K562 (cell line): ENCODE results near the gene RCSD1. TPM values are rescaled to one million over a fixed set of nuclear protein-coding genes. Genes with fewer than 3 reads are reported as not detected.

Experiments
- ATAC-seq: fragments of 200-7000 bp; cut with Tn5 transposase; 3 replicates; pipeline ENCODE4 v1.9.1; 2020; ENCODE audit warnings: moderate library complexity
- BruUV-seq: library from RNA; stranded (reverse); fragments of 400-500 nt; replicated peaks from 2 replicates; lab custom pipeline; 2021; lab: Mats Ljungman, UMichigan
- CTCF ChIA-PET: fragments of 300-600 bp; formaldehyde crosslinking; extraction: SDS; loops from one replicate; lab custom pipeline; 2021; ENCODE audit warnings: low intra/inter-chr PET ratio; lab: Yijun Ruan, JAX
- POLR2A ChIA-PET: fragments of 300-600, 350-650 bp; sonication (Branson Sonifier 250); formaldehyde crosslinking; extraction: SDS; loops from one replicate; lab custom pipeline; 2021; ENCODE audit warnings: antibody characterized with exemption, inconsistent platforms; lab: Yijun Ruan, JAX
- DNase-seq, 4 experiments: peaks; one replicate each; pipeline versions ENCODE4 v3.0.0 to v3.0.0-alpha.2; 2011 to 2018; ENCODE audit warnings: low spot score in 3 of 4, mixed read lengths in 3 of 4; ENCODE audit errors: extremely low read depth in 1 of 4
- FAIRE-seq: peaks from 2 replicates; lab custom pipeline; 2011; peaks lifted over from hg19 to GRCh38; lab: Jason Lieb, UNC
- H2AFZ ChIP-seq: 2 replicates; pipeline ENCODE4 v1.6.0; 2011; ENCODE audit warnings: low read depth, low read length, control low read depth, inconsistent platforms
- H3K27ac ChIP-seq: fragments of 200-600 bp; 3 replicates; pipeline ENCODE4 v1.8.0; 2011; ENCODE audit warnings: low read depth, mild to moderate bottlenecking, control low read depth, inconsistent platforms, low read length, moderate library complexity, mixed read lengths; ENCODE audit errors: extremely low read depth
- H3K27me3 ChIP-seq, 2 experiments: fragments of 300-600 bp in 1 of 2; 2 replicates in 1 of 2; 3 replicates in 1 of 2; pipeline versions ENCODE4 v1.6.0 to v1.8.0; 2011; ENCODE audit warnings: inconsistent platforms in 2 of 2, low read length in 2 of 2, mild to moderate bottlenecking in 1 of 2, mixed read lengths in 1 of 2, moderate library complexity in 1 of 2; ENCODE audit not compliant: control insufficient read depth in 2 of 2, insufficient read depth in 2 of 2
- H3K36me3 ChIP-seq: fragments of 300-600 bp; 3 replicates; pipeline ENCODE4 v1.8.0; 2011; ENCODE audit warnings: mild to moderate bottlenecking, low read length, inconsistent platforms; ENCODE audit not compliant: control insufficient read depth, insufficient read depth
- H3K4me1 ChIP-seq, 2 experiments: fragments of 200-600 bp in 1 of 2; replicated peaks in 1 of 2; 2 replicates in 1 of 2; 3 replicates in 1 of 2; pipeline versions ENCODE4 v1.5.1 to v1.8.0; 2011; ENCODE audit warnings: inconsistent platforms in 2 of 2, low read length in 2 of 2, mild to moderate bottlenecking in 1 of 2, mixed read lengths in 1 of 2, moderate library complexity in 1 of 2; ENCODE audit not compliant: control insufficient read depth in 2 of 2, insufficient read depth in 2 of 2
- H3K4me2 ChIP-seq: 2 replicates; pipeline ENCODE4 v1.6.1; 2011; ENCODE audit warnings: low read length, control low read depth, inconsistent platforms, mixed read lengths; ENCODE audit not compliant: insufficient read depth
- H3K4me3 ChIP-seq: fragments of 200-600 bp; sonication (generic), shearing (Covaris generic); 2 replicates; pipeline ENCODE4 v1.5.1; 2016; ENCODE audit warnings: control low read depth, inconsistent platforms
- H3K79me2 ChIP-seq: fragments of 200-600 bp; 3 replicates; pipeline ENCODE4 v1.8.0; 2011; ENCODE audit warnings: low read length, inconsistent platforms; ENCODE audit not compliant: control insufficient read depth, insufficient read depth
- H3K9ac ChIP-seq, 2 experiments: 2 replicates each; pipeline versions ENCODE4 v1.6.0 to v1.6.1; 2011; ENCODE audit warnings: low read depth in 2 of 2, low read length in 2 of 2, control low read depth in 1 of 2, inconsistent platforms in 1 of 2, mild to moderate bottlenecking in 1 of 2, mixed read lengths in 1 of 2; ENCODE audit not compliant: insufficient read depth in 1 of 2
- H3K9me1 ChIP-seq: one replicate; pipeline ENCODE4 v1.6.0; 2011; ENCODE audit warnings: inconsistent platforms, mild to moderate bottlenecking, low read length, moderate library complexity; ENCODE audit not compliant: control insufficient read depth, insufficient read depth
- H3K9me3 ChIP-seq: replicated peaks from 2 replicates; pipeline ENCODE4 v1.5.1; 2011; ENCODE audit warnings: low read depth, low read length, inconsistent platforms; ENCODE audit not compliant: control insufficient read depth, insufficient read depth
- H4K20me1 ChIP-seq: replicated peaks from 2 replicates; pipeline ENCODE4 v1.6.1; 2011; ENCODE audit warnings: low read length, inconsistent platforms, mixed read lengths; ENCODE audit not compliant: control insufficient read depth, insufficient read depth
- E2F3 ChIP-seq: fragments of 250-450 bp; sonication (Bioruptor Pico); IDR thresholded peaks from 2 replicates; pipeline ENCODE4 v1.4.0; 2020; ENCODE audit warnings: mild to moderate bottlenecking
- WGBS: fragments of 100-300 bp; shearing (Covaris generic); methylation state at CpG from one replicate; pipeline ENCODE4 v1.1.6; 2016; ENCODE audit warnings: low coverage, mixed read lengths; ENCODE audit not compliant: insufficient coverage; ENCODE audit errors: missing lambda C conversion rate; 5-methylcytosine and 5-hydroxymethylcytosine counted together
- in situ Hi-C: fragments of 300-500 bp; cut with MboI; formaldehyde crosslinking; loops from 4 replicates; pipeline ENCODE4 v1.15.0; 2018; ENCODE audit warnings: inconsistent platforms, mixed read lengths
- intact Hi-C: fragments of 100-400 bp; cut with micrococcal nuclease; formaldehyde crosslinking; loops from 2 replicates; pipeline ENCODE4 v1.14.2; 2022
- polyA plus RNA-seq, 8 experiments: library from polyadenylated mRNA; depleted of rRNA in 4 of 8; stranded (reverse) in 5 of 8; unstranded in 3 of 8; fragments of >200 nt; fragmentation: Nextera tagmentation in 2 of 8; fragmentation: Illumina TruSeq in 1 of 8; extraction: Ambion mirVana in 2 of 8; extraction: Trizol in 1 of 8; gene quantifications; 2 replicates each; pipeline versions ENCODE4 v1.2.1 to v1.2.3, GENCODE V29; 2011 to 2014; ENCODE audit warnings: inconsistent platforms in 1 of 8, missing spikeins in 1 of 8
- total RNA-seq, 7 experiments: library from RNA; depleted of rRNA in 6 of 7; stranded (reverse); fragments of >200 nt in 6 of 7; fragmentation: Illumina TruSeq in 2 of 7; extraction: Trizol in 2 of 7; gene quantifications; 2 replicates each; pipeline versions ENCODE4 v1.2.1 to v1.2.3, GENCODE V29; 2011 to 2021; ENCODE audit warnings: low replicate concordance in 1 of 7
- TF ChIP-seq, protein P1 (sequence below): fragments of 450-650 bp; IDR thresholded peaks from 2 replicates; pipeline ENCODE4 v1.7.0; 2016; ENCODE audit warnings: borderline replicate concordance

RCSD1 gene
- total and polyA plus RNA-seq, 9 of the 15 experiments (the other 6 are each of a cell fraction or from before 2014, with no cell fraction given) = 7.8 to 69.8 (median 45.3) TPM

DNA sequence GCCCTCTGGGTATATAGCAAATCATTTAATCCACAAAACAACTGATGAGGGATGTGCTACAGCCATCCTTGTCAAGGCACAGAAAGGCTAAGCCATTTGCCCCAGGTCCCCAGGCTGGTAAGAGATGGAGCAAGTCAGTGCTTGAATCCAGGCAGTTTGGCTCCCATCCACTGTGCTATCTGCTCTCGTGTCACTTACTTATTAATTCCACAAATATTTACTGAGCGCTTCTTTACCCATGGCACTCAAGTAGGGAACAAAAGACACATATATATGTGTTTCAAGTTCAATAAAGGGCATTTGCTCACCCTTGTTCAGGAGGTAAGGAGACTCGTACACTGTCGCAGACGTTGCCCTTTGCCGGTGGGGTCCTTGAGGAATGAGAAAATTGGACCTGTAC lies 53.2 kb downstream of the RCSD1 start:
- CTCF ChIA-PET = no interaction called here
- in situ Hi-C loops = loop anchor here (25.0 kb wide), 2 partner anchors 1496 to 1671 kb away; no protein-coding TSS in a partner anchor
- ATAC-seq = no peak

More for the DNA sequence above, 53.2 kb downstream of the RCSD1 start:
- Histone ChIP-seq H4K20me1 (0 out of 2 replicates have a peak, but pooled peaks cover 3% of the 10 kb centered on the region), H3K9ac (no peak overlapping the region), H3K9me3 (no peaks in the 10 kb centered on the region), H3K4me1 (peaks cover 17 to 20% of the 10 kb centered on the region in 2 experiments; a peak in 4 of 5 replicates), H3K4me2 (no peak overlapping the region), H3K36me3 (peaks cover 48% of the 10 kb centered on the region), H3K79me2 (no peaks in the 10 kb centered on the region), H3K27ac (no peak overlapping the region), H3K9me1 (peaks cover 3% of the 10 kb centered on the region), H3K4me3 (no peak overlapping the region), H3K27me3 (no peaks in the 10 kb centered on the region), H2AFZ (no peak overlapping the region)
- FAIRE-seq = no peak
- no peak for TF ChIP-seq E2F3
- TF ChIP-seq, protein P1, sequence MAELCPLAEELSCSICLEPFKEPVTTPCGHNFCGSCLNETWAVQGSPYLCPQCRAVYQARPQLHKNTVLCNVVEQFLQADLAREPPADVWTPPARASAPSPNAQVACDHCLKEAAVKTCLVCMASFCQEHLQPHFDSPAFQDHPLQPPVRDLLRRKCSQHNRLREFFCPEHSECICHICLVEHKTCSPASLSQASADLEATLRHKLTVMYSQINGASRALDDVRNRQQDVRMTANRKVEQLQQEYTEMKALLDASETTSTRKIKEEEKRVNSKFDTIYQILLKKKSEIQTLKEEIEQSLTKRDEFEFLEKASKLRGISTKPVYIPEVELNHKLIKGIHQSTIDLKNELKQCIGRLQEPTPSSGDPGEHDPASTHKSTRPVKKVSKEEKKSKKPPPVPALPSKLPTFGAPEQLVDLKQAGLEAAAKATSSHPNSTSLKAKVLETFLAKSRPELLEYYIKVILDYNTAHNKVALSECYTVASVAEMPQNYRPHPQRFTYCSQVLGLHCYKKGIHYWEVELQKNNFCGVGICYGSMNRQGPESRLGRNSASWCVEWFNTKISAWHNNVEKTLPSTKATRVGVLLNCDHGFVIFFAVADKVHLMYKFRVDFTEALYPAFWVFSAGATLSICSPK = no peak
- intact Hi-C loops = loop anchor here (10.0 kb wide), 2 partner anchors 238 to 402 kb away; no protein-coding TSS in a partner anchor
- WGBS = 85% methylated on average over 6 of the region's 6 CpGs
- POLR2A ChIA-PET = no interaction called here
- no TSS peak for BruUV-seq
- no peak for DNase-seq
